Gastroesophageal sphincter (tissue), 3 donors: ENCODE results near the gene ARPP21.

Experiments
- EP300 ChIP-seq: sonication (generic); formaldehyde crosslinking; IDR thresholded peaks from one replicate; pipeline ENCODE4 v1.6.1; 2017; ENCODE audit warnings: antibody characterized with exemption, mild to moderate bottlenecking
- POLR2A ChIP-seq, 2 donors: fragments of 450-650 bp; IDR thresholded peaks; one replicate each; pipeline ENCODE4 v1.6.1; 2017; ENCODE audit warnings: antibody characterized with exemption in 2 of 2, mild to moderate bottlenecking in 2 of 2, moderate library complexity in 1 of 2
- POLR2AphosphoS5 ChIP-seq: sonication (generic); formaldehyde crosslinking; IDR thresholded peaks from one replicate; pipeline ENCODE4 v1.6.1; 2017; ENCODE audit warnings: antibody characterized with exemption
- TF ChIP-seq, protein P1 (sequence below), 4 experiments: fragments of 200-600 bp in 2 of 4; fragments of 450-650 bp in 2 of 4; sonication (generic) in 1 of 4; IDR thresholded peaks; one replicate each; pipeline ENCODE4 v1.5.1; 2017 to 2019; ENCODE audit warnings: antibody characterized with exemption in 4 of 4, mild to moderate bottlenecking in 2 of 4, moderate library complexity in 2 of 4

GRCh38 chr3:35777563-35778554 is 138.5 kb downstream of the ARPP21 start:
- TF ChIP-seq POLR2A (IDR thresholded peaks at IDR 0.05) (no peak), POLR2AphosphoS5 (no peak), EP300 (no peak)
- TF ChIP-seq, protein P1, sequence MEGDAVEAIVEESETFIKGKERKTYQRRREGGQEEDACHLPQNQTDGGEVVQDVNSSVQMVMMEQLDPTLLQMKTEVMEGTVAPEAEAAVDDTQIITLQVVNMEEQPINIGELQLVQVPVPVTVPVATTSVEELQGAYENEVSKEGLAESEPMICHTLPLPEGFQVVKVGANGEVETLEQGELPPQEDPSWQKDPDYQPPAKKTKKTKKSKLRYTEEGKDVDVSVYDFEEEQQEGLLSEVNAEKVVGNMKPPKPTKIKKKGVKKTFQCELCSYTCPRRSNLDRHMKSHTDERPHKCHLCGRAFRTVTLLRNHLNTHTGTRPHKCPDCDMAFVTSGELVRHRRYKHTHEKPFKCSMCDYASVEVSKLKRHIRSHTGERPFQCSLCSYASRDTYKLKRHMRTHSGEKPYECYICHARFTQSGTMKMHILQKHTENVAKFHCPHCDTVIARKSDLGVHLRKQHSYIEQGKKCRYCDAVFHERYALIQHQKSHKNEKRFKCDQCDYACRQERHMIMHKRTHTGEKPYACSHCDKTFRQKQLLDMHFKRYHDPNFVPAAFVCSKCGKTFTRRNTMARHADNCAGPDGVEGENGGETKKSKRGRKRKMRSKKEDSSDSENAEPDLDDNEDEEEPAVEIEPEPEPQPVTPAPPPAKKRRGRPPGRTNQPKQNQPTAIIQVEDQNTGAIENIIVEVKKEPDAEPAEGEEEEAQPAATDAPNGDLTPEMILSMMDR (IDR thresholded peaks at IDR 0.05) = no peak
